Osteoblast (primary cell): Measurements from ENCODE around the gene TFCP2. TPM values are rescaled to one million over a fixed set of nuclear protein-coding genes. Genes with fewer than 3 reads are reported as not detected.

ENCODE experiments used
- DNase-seq: peaks from one replicate; pipeline ENCODE4 v3.0.0; 2011; ENCODE audit warnings: low spot score, mixed read lengths; ENCODE audit not compliant: insufficient read length; ENCODE audit errors: missing footprints
- H2AFZ ChIP-seq: 2 replicates; pipeline ENCODE4 v1.6.0; 2011; ENCODE audit warnings: mild to moderate bottlenecking, low read length
- H3K27ac ChIP-seq: 2 replicates; pipeline ENCODE4 v1.5.1; 2011; ENCODE audit warnings: mild to moderate bottlenecking, low read depth, low read length, moderate library complexity
- H3K27me3 ChIP-seq: 2 replicates; pipeline ENCODE4 v1.6.0; 2012; ENCODE audit warnings: mild to moderate bottlenecking, control low read depth, inconsistent platforms, low read length, moderate library complexity; ENCODE audit not compliant: insufficient read depth
- H3K36me3 ChIP-seq: 2 replicates; pipeline ENCODE4 v1.5.1; 2011; ENCODE audit warnings: mild to moderate bottlenecking, low read length, control low read depth, moderate library complexity; ENCODE audit not compliant: insufficient read depth
- H3K4me1 ChIP-seq: 2 replicates; pipeline ENCODE4 v1.5.1; 2011; ENCODE audit warnings: mild to moderate bottlenecking, low read length, control low read depth, moderate library complexity; ENCODE audit not compliant: insufficient read depth
- H3K4me2 ChIP-seq: 2 replicates; pipeline ENCODE4 v1.6.0; 2011; ENCODE audit warnings: mild to moderate bottlenecking, low read length; ENCODE audit not compliant: insufficient read depth
- H3K4me3 ChIP-seq: fragments of 200-600 bp; sonication (generic); 3 replicates; pipeline ENCODE4 v1.5.1; 2012; ENCODE audit warnings: mild to moderate bottlenecking, low read length, inconsistent platforms; ENCODE audit not compliant: insufficient read depth
- H3K79me2 ChIP-seq: 2 replicates; pipeline ENCODE4 v1.6.0; 2012; ENCODE audit warnings: mild to moderate bottlenecking, low read length, control low read depth, inconsistent platforms; ENCODE audit not compliant: insufficient read depth
- H3K9me3 ChIP-seq: 2 replicates; pipeline ENCODE4 v1.5.1; 2011; ENCODE audit warnings: low read depth, low read length, control low read depth
- H4K20me1 ChIP-seq: 2 replicates; pipeline ENCODE4 v1.6.0; 2012; ENCODE audit warnings: mild to moderate bottlenecking, low read length, control low read depth; ENCODE audit not compliant: insufficient read depth
- CTCF ChIP-seq: IDR thresholded peaks from 2 replicates; pipeline ENCODE4 v1.5.1; 2011; ENCODE audit warnings: mild to moderate bottlenecking, low read depth, low read length, moderate library complexity; ENCODE audit errors: extremely low read depth
- total RNA-seq: library from RNA; depleted of rRNA; stranded (reverse); fragments of >200 nt; gene quantifications from 2 replicates; pipeline ENCODE4 v1.2.3, GENCODE V29; 2012

TFCP2 gene
- total RNA-seq, 1 donor = 7.6 TPM

- no peak overlapping the region for H3K4me3 ChIP-seq
- no peaks in the 10 kb centered on the region for H3K27me3 ChIP-seq
- H3K9me3 ChIP-seq = no peaks in the 10 kb centered on the region
- H3K27ac ChIP-seq = no peak overlapping the region
- TF ChIP-seq CTCF = no peak
- H3K4me2 ChIP-seq = no peak overlapping the region
- H4K20me1 ChIP-seq = no peaks in the 10 kb centered on the region
- H3K4me1 ChIP-seq = no peaks in the 10 kb centered on the region
- H2AFZ ChIP-seq = no peak overlapping the region
- H3K36me3 ChIP-seq = peaks cover 70% of the 10 kb centered on the region
- H3K79me2 ChIP-seq = no peaks in the 10 kb centered on the region
- no peak for DNase-seq
Observed at GRCh38 chr12:51098611-51099010, 74.3 kb downstream of the TFCP2 start.

GRCh38 chr12:51090705-51091229 lies 82.2 kb downstream of the TFCP2 start:
- Histone ChIP-seq H3K27me3 (no peaks in the 10 kb centered on the region), H2AFZ (no peak overlapping the region), H3K4me3 (no peak overlapping the region), H3K4me1 (no peaks in the 10 kb centered on the region), H3K79me2 (no peaks in the 10 kb centered on the region), H3K9me3 (no peaks in the 10 kb centered on the region), H3K4me2 (no peak overlapping the region), H3K27ac (no peak overlapping the region), H4K20me1 (no peaks in the 10 kb centered on the region), H3K36me3 (peaks cover 23% of the 10 kb centered on the region)
- no peak for DNase-seq
- TF ChIP-seq CTCF = no peak

GRCh38 chr12:51087818-51088217 lies 85.1 kb downstream of the TFCP2 start:
- Histone ChIP-seq H3K4me3 (no peak overlapping the region), H3K27ac (no peak overlapping the region), H3K79me2 (peaks cover 4% of the 10 kb centered on the region), H3K4me1 (no peaks in the 10 kb centered on the region), H3K36me3 (peaks cover 3% of the 10 kb centered on the region), H3K4me2 (no peak overlapping the region), H2AFZ (no peak overlapping the region), H4K20me1 (no peaks in the 10 kb centered on the region), H3K9me3 (no peaks in the 10 kb centered on the region), H3K27me3 (no peaks in the 10 kb centered on the region)
- DNase-seq = no peak
- no peak for TF ChIP-seq CTCF

DNA sequence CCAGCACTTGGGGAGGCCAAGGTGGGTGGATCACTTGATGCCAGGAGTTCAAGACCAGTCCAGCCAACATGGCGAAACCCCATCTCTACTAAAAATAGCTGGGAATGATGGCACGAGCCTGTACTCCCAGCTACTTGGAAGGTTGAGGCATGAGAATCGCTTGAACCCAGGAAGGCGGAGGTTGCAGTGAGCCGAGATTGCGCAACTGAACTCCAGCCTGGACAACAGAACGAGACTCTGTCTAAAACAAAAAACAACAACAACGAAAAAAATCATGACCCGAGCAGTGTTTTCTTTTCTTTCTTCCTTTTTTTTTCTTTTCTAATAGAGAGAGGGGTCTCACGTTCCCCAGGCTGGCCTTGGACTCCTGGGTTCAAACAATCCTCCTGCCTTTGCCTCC lies 86.0 kb downstream of the TFCP2 start:
- H2AFZ ChIP-seq = no peak overlapping the region
- H3K36me3 ChIP-seq = peaks cover 3% of the 10 kb centered on the region
- H3K4me1 ChIP-seq = peaks cover 3% of the 10 kb centered on the region
- H3K27ac ChIP-seq = no peak overlapping the region
- H3K4me3 ChIP-seq = no peak overlapping the region
- no peak overlapping the region for H3K4me2 ChIP-seq
- H3K27me3 ChIP-seq = no peaks in the 10 kb centered on the region
- H3K79me2 ChIP-seq = peaks cover 13% of the 10 kb centered on the region
- no peaks in the 10 kb centered on the region for H3K9me3 ChIP-seq
- H4K20me1 ChIP-seq = peaks cover 8% of the 10 kb centered on the region
- no peak for TF ChIP-seq CTCF
- DNase-seq = no peak
